Measurements from ENCODE around the gene CHD5.

DNA sequence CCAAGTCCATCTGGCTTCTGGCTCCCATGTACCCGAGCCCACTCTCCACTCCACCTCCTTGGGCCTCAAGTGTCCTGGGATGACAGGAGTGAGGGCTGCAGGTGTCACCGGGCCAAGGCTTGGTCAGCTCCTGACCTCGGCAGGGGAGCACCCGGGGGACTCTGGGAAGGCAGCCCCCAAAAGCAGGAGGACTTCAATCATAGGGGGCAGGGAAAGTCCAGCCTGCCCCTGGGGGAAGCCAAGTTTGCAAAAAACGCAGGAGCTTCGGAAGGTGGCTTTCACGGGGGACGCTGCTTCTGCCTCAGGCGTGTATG, 77.6 kb downstream of the CHD5 start:
- no peak for TF ChIP-seq POLR2A (IDR thresholded peaks at IDR 0.05)
- TF ChIP-seq, protein P1, sequence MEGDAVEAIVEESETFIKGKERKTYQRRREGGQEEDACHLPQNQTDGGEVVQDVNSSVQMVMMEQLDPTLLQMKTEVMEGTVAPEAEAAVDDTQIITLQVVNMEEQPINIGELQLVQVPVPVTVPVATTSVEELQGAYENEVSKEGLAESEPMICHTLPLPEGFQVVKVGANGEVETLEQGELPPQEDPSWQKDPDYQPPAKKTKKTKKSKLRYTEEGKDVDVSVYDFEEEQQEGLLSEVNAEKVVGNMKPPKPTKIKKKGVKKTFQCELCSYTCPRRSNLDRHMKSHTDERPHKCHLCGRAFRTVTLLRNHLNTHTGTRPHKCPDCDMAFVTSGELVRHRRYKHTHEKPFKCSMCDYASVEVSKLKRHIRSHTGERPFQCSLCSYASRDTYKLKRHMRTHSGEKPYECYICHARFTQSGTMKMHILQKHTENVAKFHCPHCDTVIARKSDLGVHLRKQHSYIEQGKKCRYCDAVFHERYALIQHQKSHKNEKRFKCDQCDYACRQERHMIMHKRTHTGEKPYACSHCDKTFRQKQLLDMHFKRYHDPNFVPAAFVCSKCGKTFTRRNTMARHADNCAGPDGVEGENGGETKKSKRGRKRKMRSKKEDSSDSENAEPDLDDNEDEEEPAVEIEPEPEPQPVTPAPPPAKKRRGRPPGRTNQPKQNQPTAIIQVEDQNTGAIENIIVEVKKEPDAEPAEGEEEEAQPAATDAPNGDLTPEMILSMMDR (IDR thresholded peaks at IDR 0.05) = no peak
